Astrocyte (in vitro differentiated cells and primary cell): ENCODE results near the gene DCANP1. TPM values are rescaled to one million over a fixed set of nuclear protein-coding genes. Genes with fewer than 3 reads are reported as not detected.

Source experiments
- DNase-seq: peaks from one replicate; pipeline ENCODE4 v3.0.0-alpha.2; 2010; ENCODE audit warnings: low read depth
- FAIRE-seq: peaks from 2 replicates; lab custom pipeline; 2011; peaks lifted over from hg19 to GRCh38; lab: Jason Lieb, UNC
- H2AFZ ChIP-seq: 2 replicates; pipeline ENCODE4 v1.6.0; 2012; ENCODE audit warnings: low read depth, low read length, inconsistent platforms
- H3K27ac ChIP-seq: 2 replicates; pipeline ENCODE4 v1.5.1; 2011; ENCODE audit warnings: low read depth, low read length, inconsistent platforms
- H3K27me3 ChIP-seq: 2 replicates; pipeline ENCODE4 v1.6.0; 2011; ENCODE audit warnings: low read length, inconsistent platforms; ENCODE audit not compliant: insufficient read depth
- H3K36me3 ChIP-seq: 2 replicates; pipeline ENCODE4 v1.5.1; 2011; ENCODE audit warnings: low read length, inconsistent platforms; ENCODE audit not compliant: insufficient read depth
- H3K4me1 ChIP-seq: 2 replicates; pipeline ENCODE4 v1.5.1; 2011; ENCODE audit warnings: low read length, inconsistent platforms; ENCODE audit not compliant: insufficient read depth
- H3K4me2 ChIP-seq: 2 replicates; pipeline ENCODE4 v1.6.0; 2012; ENCODE audit warnings: low read length, inconsistent platforms
- H3K4me3 ChIP-seq: 2 replicates; pipeline ENCODE4 v1.5.1; 2011; ENCODE audit warnings: low read depth, mild to moderate bottlenecking, low read length, inconsistent platforms; ENCODE audit not compliant: insufficient read depth
- H3K79me2 ChIP-seq: 2 replicates; pipeline ENCODE4 v1.6.0; 2012; ENCODE audit warnings: mild to moderate bottlenecking, low read length, inconsistent platforms; ENCODE audit not compliant: insufficient read depth
- H3K9ac ChIP-seq: 2 replicates; pipeline ENCODE4 v1.6.0; 2012; ENCODE audit warnings: mild to moderate bottlenecking, low read length, inconsistent platforms
- H3K9me3 ChIP-seq: 2 replicates; pipeline ENCODE4 v1.5.1; 2012; ENCODE audit warnings: low read depth, mild to moderate bottlenecking, low read length, inconsistent platforms; ENCODE audit not compliant: insufficient read depth
- H4K20me1 ChIP-seq: 2 replicates; pipeline ENCODE4 v1.6.0; 2012; ENCODE audit warnings: low read length, inconsistent platforms; ENCODE audit not compliant: insufficient read depth
- H3K27ac Mint-ChIP-seq: one replicate; pipeline ENCODE4 v1.8.0; 2021; ENCODE audit warnings: mild to moderate bottlenecking, mixed read lengths; ENCODE audit not compliant: unreplicated experiment
- H3K27me3 Mint-ChIP-seq: one replicate; pipeline ENCODE4 v1.8.0; 2021; ENCODE audit warnings: low read depth, mixed read lengths; ENCODE audit not compliant: unreplicated experiment
- H3K36me3 Mint-ChIP-seq: one replicate; pipeline ENCODE4 v1.8.0; 2021; ENCODE audit warnings: low read depth, mixed read lengths; ENCODE audit not compliant: unreplicated experiment
- H3K4me1 Mint-ChIP-seq: one replicate; pipeline ENCODE4 v1.8.0; 2021; ENCODE audit warnings: low read depth, mixed read lengths; ENCODE audit not compliant: unreplicated experiment
- H3K4me3 Mint-ChIP-seq: one replicate; pipeline ENCODE4 v1.8.0; 2021; ENCODE audit warnings: mild to moderate bottlenecking, moderate library complexity, mixed read lengths; ENCODE audit not compliant: unreplicated experiment
- H3K9me3 Mint-ChIP-seq: one replicate; pipeline ENCODE4 v1.8.0; 2021; ENCODE audit warnings: mild to moderate bottlenecking, mixed read lengths; ENCODE audit not compliant: unreplicated experiment
- CTCF ChIP-seq: IDR thresholded peaks from 2 replicates; pipeline ENCODE4 v1.5.1; 2011; ENCODE audit warnings: low read depth, mild to moderate bottlenecking, inconsistent platforms, low read length, moderate library complexity; ENCODE audit not compliant: insufficient read depth
- EZH2 ChIP-seq: IDR thresholded peaks from 2 replicates; pipeline ENCODE4 v1.6.1; 2012; ENCODE audit warnings: mild to moderate bottlenecking, low read length, inconsistent platforms; ENCODE audit not compliant: insufficient read depth
- total RNA-seq: library from RNA; stranded (reverse); gene quantifications from 2 replicates; pipeline ENCODE4 v1.2.1, GENCODE V29; 2021

The DCANP1 gene
- total RNA-seq, 1 donor from 2014 or later: not detected

DNA sequence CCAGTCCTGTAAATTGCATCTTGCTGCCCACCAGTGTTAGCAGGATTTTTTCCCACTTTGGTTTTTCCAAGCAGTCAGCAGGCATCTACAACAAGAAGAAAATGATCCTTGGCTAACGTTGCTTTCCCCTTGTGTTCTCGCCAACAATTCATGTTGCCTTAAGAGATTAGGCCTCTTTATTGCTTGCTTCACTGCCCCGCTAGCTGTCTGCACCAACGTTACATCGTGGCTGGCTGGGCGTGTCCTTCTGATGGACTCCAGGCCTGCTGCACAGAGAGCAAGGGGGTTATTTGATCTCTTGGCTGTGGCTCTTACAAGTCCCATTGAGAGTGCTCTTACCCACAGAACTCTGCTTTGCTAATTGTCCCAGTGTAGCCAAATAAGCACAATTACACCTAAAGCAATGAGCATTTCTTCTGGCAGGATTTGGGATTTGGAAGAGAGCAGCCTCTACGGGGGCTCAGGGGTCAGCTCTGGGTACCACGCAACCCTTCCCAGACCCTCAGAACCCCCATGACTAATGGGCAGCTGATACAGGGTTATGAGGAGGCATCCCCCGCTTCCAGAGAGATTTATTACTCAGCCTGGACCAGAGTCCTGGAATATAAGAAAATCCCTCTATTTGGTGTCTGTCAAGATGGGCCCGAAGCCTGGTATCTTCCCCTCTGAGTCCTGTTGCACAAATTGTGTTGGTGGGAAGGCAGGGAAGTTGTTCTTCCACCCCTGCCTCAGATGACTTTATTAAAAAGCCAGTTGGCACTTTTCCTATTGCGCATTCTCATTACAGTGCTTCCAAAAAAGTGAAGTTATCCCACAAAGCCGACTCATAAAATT is 17.6 kb downstream of the DCANP1 start:
- H3K9ac ChIP-seq: no peak overlapping the region
- FAIRE-seq: no peak
- DNase-seq: peak; percentile 33
- peaks cover 4% of the 10 kb centered on the region for H3K27me3 Mint-ChIP-seq
- H3K36me3 ChIP-seq: no peaks in the 10 kb centered on the region
- H3K4me3 Mint-ChIP-seq: no peak overlapping the region
- H3K9me3 Mint-ChIP-seq: peaks cover 3% of the 10 kb centered on the region
- no peaks in the 10 kb centered on the region for H3K79me2 ChIP-seq
- no peaks in the 10 kb centered on the region for H3K27me3 ChIP-seq
- no peak overlapping the region for H3K27ac ChIP-seq
- no peak for TF ChIP-seq EZH2
- H3K36me3 Mint-ChIP-seq: peaks cover 2% of the 10 kb centered on the region
- H3K27ac Mint-ChIP-seq: no peak overlapping the region
- no peak overlapping the region for H2AFZ ChIP-seq
- no peak overlapping the region for H3K4me3 ChIP-seq
- no peaks in the 10 kb centered on the region for H4K20me1 ChIP-seq
- peaks cover 12% of the 10 kb centered on the region for H3K9me3 ChIP-seq
- no peak overlapping the region for H3K4me2 ChIP-seq
- peaks cover 7% of the 10 kb centered on the region for H3K4me1 Mint-ChIP-seq
- peaks cover 11% of the 10 kb centered on the region for H3K4me1 ChIP-seq

DNA sequence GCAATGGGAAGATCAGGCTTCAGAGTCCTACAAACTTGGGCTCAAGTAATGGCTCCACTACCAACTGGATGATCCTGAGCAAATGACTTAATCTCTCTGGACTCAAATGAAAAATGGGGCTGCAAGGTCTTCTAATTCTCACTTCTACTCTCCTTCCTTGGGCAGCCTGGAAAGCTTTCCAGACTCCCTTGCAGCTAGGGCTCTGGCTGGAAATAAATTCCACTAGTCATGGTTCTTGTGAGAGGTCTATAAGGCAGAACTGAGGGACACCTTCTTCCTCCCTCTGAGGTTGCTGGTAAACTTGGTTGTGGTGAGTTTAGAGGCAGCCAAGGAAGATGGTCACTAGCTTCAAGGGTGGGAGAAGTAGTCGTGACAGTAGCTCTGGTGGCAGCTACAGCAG is 18.6 kb downstream of the DCANP1 start:
- Mint-ChIP-seq H3K36me3 (peaks cover 2% of the 10 kb centered on the region), H3K4me1 (peaks cover 5% of the 10 kb centered on the region), H3K27me3 (no peaks in the 10 kb centered on the region), H3K9me3 (peaks cover 3% of the 10 kb centered on the region), H3K4me3 (no peak overlapping the region), H3K27ac (no peak overlapping the region)
- no peak for FAIRE-seq
- DNase-seq: no peak
- Histone ChIP-seq H3K4me1 (peaks cover 2% of the 10 kb centered on the region), H3K36me3 (no peaks in the 10 kb centered on the region), H3K27ac (no peak overlapping the region), H3K79me2 (no peaks in the 10 kb centered on the region), H3K4me3 (no peak overlapping the region), H2AFZ (no peak overlapping the region), H3K9ac (no peak overlapping the region), H3K27me3 (no peaks in the 10 kb centered on the region), H4K20me1 (no peaks in the 10 kb centered on the region), H3K9me3 (peaks cover 12% of the 10 kb centered on the region), H3K4me2 (no peak overlapping the region)
- TF ChIP-seq EZH2 (no peak), CTCF (no peak)

GRCh38 chr5:135426102-135427082 is 20.8 kb downstream of the DCANP1 start:
- no peak overlapping the region for H3K4me3 ChIP-seq
- FAIRE-seq (no peak), DNase-seq (peak; percentile 25)
- no peak overlapping the region for H3K27ac ChIP-seq
- H3K9me3 ChIP-seq: peaks cover 12% of the 10 kb centered on the region
- no peak overlapping the region for H3K9ac ChIP-seq
- no peaks in the 10 kb centered on the region for H3K27me3 ChIP-seq
- H2AFZ ChIP-seq: no peak overlapping the region
- no peaks in the 10 kb centered on the region for H3K36me3 ChIP-seq
- H3K4me2 ChIP-seq: no peak overlapping the region
- no peak overlapping the region for H3K4me3 Mint-ChIP-seq
- H4K20me1 ChIP-seq: no peaks in the 10 kb centered on the region
- H3K4me1 Mint-ChIP-seq: peaks cover 11% of the 10 kb centered on the region
- H3K4me1 ChIP-seq: no peaks in the 10 kb centered on the region
- no peaks in the 10 kb centered on the region for H3K79me2 ChIP-seq
- no peak overlapping the region for H3K27ac Mint-ChIP-seq
- TF ChIP-seq EZH2: no peak
- peak; percentile 84 for TF ChIP-seq CTCF
- no peaks in the 10 kb centered on the region for H3K27me3 Mint-ChIP-seq
- H3K9me3 Mint-ChIP-seq: peaks cover 3% of the 10 kb centered on the region
- H3K36me3 Mint-ChIP-seq: peaks cover 2% of the 10 kb centered on the region
